ENCODE results near the gene PARP1.

- TF ChIP-seq CTCF (conservative IDR thresholded peaks at IDR 0.05; ENCODE audit: low read depth, low read length) (no peak), EZH2 (IDR thresholded peaks at IDR 0.05; ENCODE audit: borderline replicate concordance, low read depth, low read length, poor library complexity, severe bottlenecking) (no peak)
These were observed 642 bp upstream of the PARP1 start for GRCh38 chr1:226408285-226409184.

Measured in A673 (cell line).